ENCODE results near the gene FANCI. TPM values are rescaled to one million over a fixed set of nuclear protein-coding genes. Genes with fewer than 3 reads are reported as not detected.

The FANCI gene
- total RNA-seq, 2 donors from 2014 or later = 94.5 to 173 TPM

DNA sequence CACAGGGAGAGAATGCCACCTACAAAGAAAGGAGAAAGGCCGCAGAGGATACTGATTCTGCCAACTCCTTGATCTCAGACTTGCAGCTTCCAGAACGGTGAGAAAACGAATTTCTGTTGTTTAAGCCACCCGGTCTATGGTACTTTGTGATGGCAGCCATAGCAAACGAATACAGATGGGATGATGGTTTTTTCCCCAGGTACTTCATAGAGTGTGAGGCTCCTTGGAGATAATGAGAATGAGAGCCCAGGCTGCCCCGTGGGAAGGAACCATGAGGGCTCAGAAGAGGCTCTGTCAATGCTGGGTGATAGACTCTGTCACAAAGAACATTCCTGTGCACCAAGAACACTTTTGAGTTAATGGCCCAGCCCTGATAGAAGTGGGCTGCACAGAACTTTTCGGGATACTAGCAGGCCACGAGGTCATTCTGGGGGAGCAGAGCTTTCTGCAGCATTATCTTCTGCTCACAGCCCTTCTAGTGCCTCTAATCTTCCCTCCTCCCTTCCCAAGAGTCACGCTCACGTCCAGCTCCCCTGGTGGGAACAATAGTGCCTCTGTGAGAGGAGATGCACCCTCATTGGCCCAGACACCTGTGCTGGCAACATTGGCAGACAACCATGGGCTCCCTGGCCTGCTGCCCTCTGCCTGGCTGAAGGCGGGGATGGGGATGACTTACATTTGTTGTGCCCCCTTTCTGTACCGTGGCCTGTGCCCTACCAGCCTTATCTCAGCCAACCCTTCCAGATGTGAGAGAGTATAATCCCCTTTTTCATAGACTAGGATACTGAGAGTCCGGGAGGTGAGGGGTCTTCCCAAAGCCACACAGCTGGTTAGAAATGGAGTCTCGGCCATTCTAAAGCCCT lies 17.2 kb upstream of the FANCI start:
- no peak for DNase-seq
- H3K9me3 Mint-ChIP-seq = no peaks in the 10 kb centered on the region
- Histone ChIP-seq H3K27ac (ENCODE audit: low read depth, low read length) (no peak overlapping the region), H3K36me3 (ENCODE audit: control insufficient read depth, insufficient read depth, low read length) (no peaks in the 10 kb centered on the region), H3K27me3 (ENCODE audit: control insufficient read depth, insufficient read depth, low read length, poor library complexity, severe bottlenecking) (no peaks in the 10 kb centered on the region), H3K4me3 (ENCODE audit: low read length) (no peak overlapping the region), H3K4me1 (ENCODE audit: control insufficient read depth, insufficient read depth, low read length) (peaks cover 3% of the 10 kb centered on the region), H3K9me3 (ENCODE audit: control insufficient read depth, low read length) (no peaks in the 10 kb centered on the region), H3K9ac (ENCODE audit: extremely low read depth, low read length, poor library complexity, severe bottlenecking) (no peak overlapping the region)
- no peak overlapping the region for H3K4me3 Mint-ChIP-seq
- H3K4me1 Mint-ChIP-seq = peaks cover 15% of the 10 kb centered on the region
- 88 to 90% methylated on average over 11 to 14 of the region's 14 CpGs for WGBS, 2 experiments (ENCODE audit: insufficient coverage in 1 of 2, insufficient read length in 1 of 2)
- no peak overlapping the region for H3K27ac Mint-ChIP-seq
- TF ChIP-seq, protein P1, sequence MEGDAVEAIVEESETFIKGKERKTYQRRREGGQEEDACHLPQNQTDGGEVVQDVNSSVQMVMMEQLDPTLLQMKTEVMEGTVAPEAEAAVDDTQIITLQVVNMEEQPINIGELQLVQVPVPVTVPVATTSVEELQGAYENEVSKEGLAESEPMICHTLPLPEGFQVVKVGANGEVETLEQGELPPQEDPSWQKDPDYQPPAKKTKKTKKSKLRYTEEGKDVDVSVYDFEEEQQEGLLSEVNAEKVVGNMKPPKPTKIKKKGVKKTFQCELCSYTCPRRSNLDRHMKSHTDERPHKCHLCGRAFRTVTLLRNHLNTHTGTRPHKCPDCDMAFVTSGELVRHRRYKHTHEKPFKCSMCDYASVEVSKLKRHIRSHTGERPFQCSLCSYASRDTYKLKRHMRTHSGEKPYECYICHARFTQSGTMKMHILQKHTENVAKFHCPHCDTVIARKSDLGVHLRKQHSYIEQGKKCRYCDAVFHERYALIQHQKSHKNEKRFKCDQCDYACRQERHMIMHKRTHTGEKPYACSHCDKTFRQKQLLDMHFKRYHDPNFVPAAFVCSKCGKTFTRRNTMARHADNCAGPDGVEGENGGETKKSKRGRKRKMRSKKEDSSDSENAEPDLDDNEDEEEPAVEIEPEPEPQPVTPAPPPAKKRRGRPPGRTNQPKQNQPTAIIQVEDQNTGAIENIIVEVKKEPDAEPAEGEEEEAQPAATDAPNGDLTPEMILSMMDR (conservative IDR thresholded peaks at IDR 0.05) = no peak
- no peaks in the 10 kb centered on the region for H3K27me3 Mint-ChIP-seq (ENCODE audit: insufficient read depth)
- H3K36me3 Mint-ChIP-seq (ENCODE audit: low read depth) = no peaks in the 10 kb centered on the region

DNA sequence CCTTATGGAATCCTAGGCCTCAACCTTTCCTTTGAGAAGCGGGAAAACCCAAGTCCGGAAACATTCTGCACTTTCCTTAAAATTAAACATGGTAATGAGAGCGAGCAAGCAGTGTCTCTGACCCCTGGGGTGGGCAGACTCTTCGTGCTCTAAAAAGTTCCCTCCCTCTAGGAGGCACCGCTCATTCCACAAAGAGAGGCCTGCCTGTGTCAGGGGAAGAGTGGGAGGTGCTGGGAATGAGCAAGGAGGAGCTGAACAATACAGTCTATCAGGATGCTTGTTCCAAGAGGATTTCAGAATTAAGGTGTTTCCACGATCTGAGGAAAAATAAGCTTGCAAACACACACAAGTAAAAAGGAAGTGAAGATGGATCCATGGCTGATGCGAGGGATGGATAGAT lies 16.4 kb upstream of the FANCI start:
- H3K9me3 Mint-ChIP-seq = no peaks in the 10 kb centered on the region
- no peak overlapping the region for H3K4me3 Mint-ChIP-seq
- H3K27me3 Mint-ChIP-seq (ENCODE audit: insufficient read depth) = peaks cover 2% of the 10 kb centered on the region
- no peak for DNase-seq
- Histone ChIP-seq H3K9me3 (ENCODE audit: control insufficient read depth, low read length) (no peaks in the 10 kb centered on the region), H3K36me3 (ENCODE audit: control insufficient read depth, insufficient read depth, low read length) (no peaks in the 10 kb centered on the region), H3K27me3 (ENCODE audit: control insufficient read depth, insufficient read depth, low read length, poor library complexity, severe bottlenecking) (no peaks in the 10 kb centered on the region), H3K4me3 (ENCODE audit: low read length) (no peak overlapping the region), H3K27ac (ENCODE audit: low read depth, low read length) (no peak overlapping the region), H3K9ac (ENCODE audit: extremely low read depth, low read length, poor library complexity, severe bottlenecking) (no peak overlapping the region), H3K4me1 (ENCODE audit: control insufficient read depth, insufficient read depth, low read length) (peaks cover 3% of the 10 kb centered on the region)
- TF ChIP-seq, protein P1 (conservative IDR thresholded peaks at IDR 0.05) = no peak
- WGBS, 2 experiments (ENCODE audit: insufficient coverage in 1 of 2, insufficient read length in 1 of 2) = 70 to 75% methylated on average over 2 to 7 of the region's 7 CpGs
- H3K4me1 Mint-ChIP-seq = peaks cover 13% of the 10 kb centered on the region
- no peak overlapping the region for H3K27ac Mint-ChIP-seq
- H3K36me3 Mint-ChIP-seq (ENCODE audit: low read depth) = no peaks in the 10 kb centered on the region

DNA sequence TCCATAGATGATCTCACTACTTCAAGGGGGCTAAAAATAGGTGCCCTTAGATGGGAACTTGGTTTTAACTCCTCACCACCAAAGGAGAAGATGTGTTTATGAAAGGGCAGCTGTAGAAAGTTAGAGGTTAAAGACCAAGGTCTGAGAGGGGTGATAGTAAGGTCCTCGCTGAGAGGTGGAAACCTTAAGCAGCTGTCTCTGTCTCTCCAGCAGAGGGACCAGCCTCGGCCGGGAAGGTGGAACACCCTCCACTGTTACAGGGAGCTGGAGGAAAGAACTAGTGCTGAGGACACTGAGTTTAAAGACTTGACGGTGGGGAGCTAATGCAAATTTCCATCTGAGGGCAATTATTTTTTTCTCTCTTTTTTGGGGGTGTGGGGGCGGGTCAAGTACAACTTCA lies 13.5 kb upstream of the FANCI start:
- Mint-ChIP-seq H3K36me3 (ENCODE audit: low read depth) (no peaks in the 10 kb centered on the region), H3K27me3 (ENCODE audit: insufficient read depth) (peaks cover 18% of the 10 kb centered on the region), H3K4me3 (no peak overlapping the region), H3K4me1 (peaks cover 13% of the 10 kb centered on the region), H3K27ac (no peak overlapping the region), H3K9me3 (no peaks in the 10 kb centered on the region)
- no peak overlapping the region for H3K9ac ChIP-seq (ENCODE audit: extremely low read depth, low read length, poor library complexity, severe bottlenecking)
- WGBS, 2 experiments (ENCODE audit: insufficient coverage in 1 of 2, insufficient read length in 1 of 2) = 69 to 80% methylated on average over 4 to 5 of the region's 5 CpGs
- no peaks in the 10 kb centered on the region for H3K27me3 ChIP-seq (ENCODE audit: control insufficient read depth, insufficient read depth, low read length, poor library complexity, severe bottlenecking)
- no peak for DNase-seq
- no peak overlapping the region for H3K27ac ChIP-seq (ENCODE audit: low read depth, low read length)
- H3K36me3 ChIP-seq (ENCODE audit: control insufficient read depth, insufficient read depth, low read length) = no peaks in the 10 kb centered on the region
- H3K4me1 ChIP-seq (ENCODE audit: control insufficient read depth, insufficient read depth, low read length) = peaks cover 3% of the 10 kb centered on the region
- no peak overlapping the region for H3K4me3 ChIP-seq (ENCODE audit: low read length)
- H3K9me3 ChIP-seq (ENCODE audit: control insufficient read depth, low read length) = no peaks in the 10 kb centered on the region
- TF ChIP-seq, protein P1 (conservative IDR thresholded peaks at IDR 0.05) = peak; percentile 61

Data from endodermal cell (in vitro differentiated cells).